Lower leg skin (tissue), 3 donors: ENCODE measurements around the gene ACKR1.

Experiments
- CTCF ChIP-seq, 3 donors: fragments of 450-650 bp; IDR thresholded peaks; one replicate each; pipeline ENCODE4 v1.5.1; 2016; ENCODE audit warnings: antibody characterized with exemption in 3 of 3, mild to moderate bottlenecking in 3 of 3, moderate library complexity in 2 of 3
- POLR2A ChIP-seq, 2 donors: fragments of 450-650 bp; IDR thresholded peaks; one replicate each; pipeline ENCODE4 v1.6.1; 2016 to 2017; ENCODE audit warnings: antibody characterized with exemption in 2 of 2, mild to moderate bottlenecking in 1 of 2, moderate library complexity in 1 of 2

DNA sequence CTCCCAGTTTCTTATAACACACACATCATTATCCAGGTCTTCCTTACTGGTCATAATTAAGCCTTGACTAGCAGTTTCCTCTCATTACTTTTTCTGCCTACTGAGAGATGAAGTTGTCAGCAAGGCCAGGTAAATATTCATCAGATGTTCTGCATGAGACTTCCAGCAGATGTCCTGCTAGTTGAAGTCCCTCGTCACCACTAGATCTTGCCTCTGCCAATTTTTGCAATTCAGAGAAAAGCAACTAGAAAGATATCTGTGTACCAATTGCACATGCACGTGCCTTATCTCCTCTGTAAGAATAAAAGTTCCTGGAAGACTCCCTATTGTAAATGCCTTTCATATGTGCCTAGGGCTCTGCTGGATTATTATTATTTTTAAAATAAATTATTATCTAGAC lies 18.3 kb downstream of the ACKR1 start:
- TF ChIP-seq CTCF (IDR thresholded peaks at IDR 0.05) (no peak), POLR2A (IDR thresholded peaks at IDR 0.05) (no peak)
